Activated CD8-positive, alpha-beta memory T cell treated with anti-CD3 and anti-CD28 coated beads for 48 hours (primary cell): ENCODE data around the gene WDR38.

Source experiments
- DNase-seq, 3 experiments: peaks; one replicate each; pipeline ENCODE4 v3.0.0-alpha.2; 2020; ENCODE audit warnings: low read depth in 2 of 3, low spot score in 2 of 3

WDR38 gene

GRCh38 chr9:124880501-124880900 is 27.2 kb downstream of the WDR38 start:
- no peak for DNase-seq

- DNase-seq: no peak
These were observed 28.0 kb downstream of the WDR38 start for GRCh38 chr9:124881138-124881743.

DNA sequence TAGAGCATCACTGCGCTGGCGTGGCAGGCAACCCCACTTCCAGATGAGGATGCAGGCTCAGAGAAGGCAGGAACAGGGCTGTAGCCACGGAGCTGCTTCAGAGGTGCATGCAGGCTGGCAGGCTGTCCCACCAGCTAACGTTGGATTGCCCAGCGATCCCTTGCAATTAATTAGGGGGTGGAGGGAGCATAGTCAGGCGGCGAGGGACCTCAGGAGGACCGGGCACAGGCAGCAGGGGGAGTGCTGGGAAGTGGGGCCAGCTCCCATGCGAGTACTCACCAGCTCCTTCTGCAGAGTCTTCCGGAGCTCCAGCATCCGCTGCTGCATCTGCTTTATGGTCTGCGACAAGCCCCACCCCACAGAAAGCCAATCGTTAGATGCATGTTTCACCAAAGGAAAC is 29.0 kb downstream of the WDR38 start:
- DNase-seq: no peak

DNA sequence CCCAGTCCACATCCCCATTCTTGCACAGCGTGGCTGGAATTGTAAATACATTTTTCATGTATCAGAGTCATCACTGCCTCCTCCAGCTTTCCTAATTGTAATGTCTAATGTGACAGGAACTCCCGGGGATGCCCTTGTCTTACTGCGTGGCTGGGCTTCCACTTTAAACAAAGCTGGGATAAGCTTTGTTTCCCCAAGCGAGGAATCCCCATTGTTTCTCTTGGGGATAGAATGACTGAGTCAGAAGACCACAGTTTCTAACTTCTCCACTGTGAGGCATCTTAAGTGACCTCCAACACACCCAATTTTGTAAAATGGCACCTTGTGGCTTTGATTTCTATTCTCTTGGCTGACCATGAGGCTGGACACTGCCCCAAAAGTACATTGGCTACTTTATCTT is 31.1 kb downstream of the WDR38 start:
- no peak for DNase-seq

- no peak for DNase-seq
These were observed 32.3 kb downstream of the WDR38 start for GRCh38 chr9:124885551-124885950.

GRCh38 chr9:124886461-124886860 is 33.2 kb downstream of the WDR38 start:
- DNase-seq: no peak

- no peak for DNase-seq
These were observed 33.7 kb downstream of the WDR38 start for GRCh38 chr9:124886866-124887492.

DNA sequence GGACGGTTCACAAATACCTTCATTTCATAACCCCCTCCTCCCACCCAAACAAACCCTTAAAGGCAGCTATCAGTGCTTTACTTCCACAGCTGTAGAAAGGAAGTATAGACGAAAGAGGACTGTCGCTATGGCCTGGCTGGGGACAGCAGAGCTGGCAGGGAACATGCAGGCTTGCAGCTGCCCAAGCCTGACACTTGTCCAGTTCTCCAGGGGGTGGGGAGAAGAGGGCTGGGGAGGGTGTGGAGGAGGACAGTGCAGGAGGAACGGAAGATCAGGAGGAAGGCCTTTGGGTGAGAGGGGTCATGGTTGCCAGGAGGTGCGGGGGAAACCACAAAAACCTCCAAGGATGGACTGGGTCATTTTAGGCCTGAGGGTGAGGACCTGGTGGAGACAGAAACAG is 34.6 kb downstream of the WDR38 start:
- DNase-seq: no peak

DNA sequence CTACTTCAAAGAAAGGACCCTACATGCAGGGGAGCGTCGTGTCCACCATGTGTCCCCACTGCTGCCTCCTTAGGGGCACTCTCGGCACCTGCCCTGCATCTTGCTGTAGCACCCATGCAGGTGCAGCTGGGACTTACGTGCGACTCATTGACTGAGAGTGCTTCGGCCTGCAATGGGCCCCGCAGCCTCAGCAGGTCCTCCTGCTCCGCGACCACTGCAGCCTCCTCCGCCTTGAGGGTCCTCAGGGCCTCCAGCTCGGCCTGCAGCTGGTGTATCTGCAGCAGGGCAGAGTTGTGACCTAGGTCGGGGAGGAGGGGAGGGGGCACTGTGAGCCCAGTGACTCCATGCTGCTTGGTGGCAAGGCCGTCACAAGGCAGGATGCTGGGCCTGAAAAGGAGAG is 35.7 kb downstream of the WDR38 start:
- no peak for DNase-seq

DNA sequence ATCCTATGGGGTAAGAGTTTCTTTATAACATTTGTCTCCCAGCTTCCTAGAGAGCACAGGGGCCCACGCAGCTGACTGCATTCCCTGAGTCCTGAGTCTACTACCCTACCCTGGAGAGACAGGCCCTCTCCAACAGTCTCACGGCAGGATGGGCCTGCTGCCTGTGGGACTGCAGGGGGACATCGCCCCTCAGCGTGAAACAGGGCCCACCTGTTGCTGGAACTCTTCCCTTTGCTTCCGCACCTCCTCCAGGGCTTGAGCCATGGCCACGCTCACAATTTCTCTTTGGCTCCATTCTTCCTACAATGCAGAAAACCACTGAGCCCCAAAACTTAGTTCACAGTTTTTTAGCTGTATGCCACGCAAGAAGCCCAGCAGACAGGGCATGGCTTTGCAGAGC is 36.9 kb downstream of the WDR38 start:
- no peak for DNase-seq

DNA sequence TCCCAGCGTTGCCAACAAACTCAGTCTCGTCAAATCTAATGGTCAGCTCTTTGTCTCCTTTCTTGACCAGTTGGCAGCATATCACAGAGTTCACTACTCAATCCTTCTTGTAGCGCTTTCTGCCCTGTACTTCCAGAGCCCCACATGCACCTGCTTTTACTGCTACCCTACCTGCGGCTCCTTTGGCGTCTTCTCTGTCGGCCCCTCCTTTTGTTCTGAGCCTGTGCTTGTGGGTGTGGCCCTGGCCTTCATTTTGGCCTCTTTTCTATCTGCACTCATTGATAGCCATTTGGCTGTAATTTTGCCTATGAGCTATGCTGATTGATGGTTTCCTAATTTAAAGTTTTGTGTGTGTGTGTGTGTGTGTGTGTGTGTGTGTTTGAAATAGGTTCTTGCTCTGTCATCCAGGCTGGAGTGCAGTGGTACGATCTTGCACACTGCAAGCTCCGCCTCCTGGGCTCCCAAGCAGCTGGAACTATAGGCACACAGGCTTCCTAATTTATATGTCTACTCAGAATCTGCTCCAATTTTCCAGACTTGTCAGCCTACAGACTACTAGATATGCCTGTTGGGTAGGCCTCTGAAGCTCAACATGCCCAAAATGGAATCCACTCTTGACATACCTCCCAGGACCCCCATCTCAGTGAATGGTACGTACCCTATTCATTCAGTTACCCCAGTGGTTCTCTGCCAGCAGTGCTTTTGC is 40.9 kb downstream of the WDR38 start:
- no peak for DNase-seq

DNA sequence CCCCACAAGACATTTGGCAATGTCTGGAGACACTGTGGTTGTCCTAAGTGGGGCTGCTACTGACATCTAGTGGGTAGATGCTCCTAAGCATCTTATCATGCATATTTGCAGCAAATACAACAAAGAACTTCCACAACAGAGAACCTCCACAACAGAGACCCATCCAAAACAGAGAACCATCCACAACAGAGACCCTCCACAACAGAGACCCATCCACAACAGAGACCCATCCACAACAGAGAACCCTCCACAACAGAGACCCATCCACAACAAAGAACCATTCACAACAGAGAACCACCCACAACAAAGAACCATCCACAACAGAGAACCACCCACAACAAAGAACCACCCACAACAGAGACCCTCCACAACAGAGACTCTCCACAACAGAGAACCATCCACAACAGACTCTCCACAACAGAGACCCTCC is 41.5 kb downstream of the WDR38 start:
- DNase-seq: no peak

DNA sequence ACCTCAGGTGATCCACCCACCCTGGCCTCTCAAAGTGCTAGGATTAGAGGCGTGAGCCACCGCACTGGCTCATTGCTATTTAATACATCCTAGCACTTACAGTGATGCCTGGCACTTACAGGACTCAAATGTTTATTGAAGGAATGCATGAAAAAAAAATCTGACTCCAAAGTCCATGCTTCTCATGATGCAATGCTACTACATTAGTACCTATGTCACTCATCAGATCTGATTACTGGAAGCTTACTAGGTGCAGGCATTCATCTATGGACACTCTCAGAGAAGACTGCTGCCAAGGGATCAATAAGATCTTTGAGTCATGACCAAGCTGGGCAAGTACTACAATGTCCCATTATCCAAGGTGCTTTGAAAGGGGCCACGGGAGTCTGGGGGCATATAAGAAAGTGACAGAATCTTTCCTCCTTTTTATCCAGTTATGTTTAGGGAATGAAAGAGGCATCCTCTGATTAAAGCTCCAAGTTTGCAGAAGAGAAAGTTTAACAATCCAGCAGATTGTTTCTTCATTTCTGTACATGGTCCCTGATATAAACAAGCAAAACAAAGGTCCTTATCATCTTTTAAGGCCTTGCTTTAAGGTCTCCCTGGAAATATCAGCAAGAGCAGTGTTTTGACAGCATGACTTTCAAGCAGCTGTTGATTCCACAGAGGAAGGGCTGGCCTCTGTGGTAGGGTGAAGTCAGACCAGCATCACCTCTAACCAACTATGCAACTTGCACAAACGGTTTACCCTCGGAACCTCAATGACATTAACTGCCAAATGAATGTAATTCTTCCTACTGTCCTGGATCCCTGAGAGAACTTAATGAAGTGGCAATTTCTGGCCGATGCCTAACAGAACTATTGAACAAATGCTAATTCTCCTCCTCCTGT is 44.6 kb downstream of the WDR38 start:
- DNase-seq: no peak

GRCh38 chr9:124899845-124900244 is 46.6 kb downstream of the WDR38 start:
- no peak for DNase-seq

DNA sequence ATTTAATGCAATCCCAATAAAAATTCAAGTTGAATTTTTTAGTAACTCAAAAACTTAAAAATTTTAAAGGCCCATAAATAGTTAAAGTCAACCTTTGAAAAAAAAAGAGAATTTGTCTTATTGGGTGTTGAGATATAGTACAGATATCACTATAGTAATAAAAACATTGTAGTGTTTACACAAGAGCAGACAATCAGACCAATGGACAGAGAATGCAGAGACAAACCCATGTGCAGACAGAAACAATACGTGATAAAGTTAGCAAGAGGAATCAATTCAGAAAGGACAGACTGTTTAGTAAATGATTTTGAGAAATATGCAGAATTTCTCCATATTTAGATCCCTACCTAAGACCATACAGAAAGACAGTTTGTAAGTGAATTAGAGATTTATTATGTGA is 53.7 kb downstream of the WDR38 start:
- DNase-seq: no peak
